NCI-H82 treated with DMSO at 0.1 percent for 48 hours (cell line): ENCODE results near the gene STIMATE.
A peak's percentile ranks its signal among the peaks of the same experiment; 100 is the strongest.

Experiments
- DNase-seq: peaks from one replicate; lab custom pipeline; 2025; ENCODE audit not compliant: unreplicated experiment; lab: John Stamatoyannopoulos, UW

STIMATE gene

DNA sequence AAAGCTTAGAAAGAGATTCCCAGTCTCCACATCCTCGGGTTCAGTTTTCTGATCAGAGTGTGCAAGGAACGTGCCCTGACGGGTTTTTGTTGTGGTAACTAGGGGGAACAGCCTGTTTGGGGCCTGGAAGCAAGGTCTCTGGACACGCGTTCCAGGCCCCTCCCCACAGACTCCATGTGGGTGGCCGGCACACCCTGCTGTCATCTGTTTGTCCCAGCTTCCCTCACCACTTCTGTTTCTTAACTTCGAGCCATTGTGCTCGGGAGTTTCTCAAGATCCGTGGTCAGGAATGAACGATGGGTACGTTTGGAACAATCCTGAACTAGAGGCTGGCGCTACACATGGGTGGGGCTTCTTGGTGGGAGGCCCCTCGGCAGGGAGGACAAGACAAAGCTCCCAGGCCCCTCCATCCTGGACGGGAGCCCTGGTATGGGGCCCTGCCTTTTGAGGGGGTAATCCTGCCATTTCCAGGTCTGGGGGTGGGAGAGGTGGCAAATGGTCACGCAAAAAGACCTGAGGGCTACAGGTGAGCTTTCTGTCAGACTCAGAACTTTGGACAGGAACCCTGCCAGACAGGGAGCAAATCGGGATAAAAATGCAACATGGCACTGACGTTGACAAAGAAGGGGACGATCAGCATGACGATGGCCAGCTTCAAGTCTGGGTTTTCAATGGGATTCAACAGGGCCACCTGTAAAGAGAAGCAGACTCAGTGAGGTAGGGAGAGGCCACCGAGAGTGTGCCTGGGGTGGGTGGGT, 54.1 kb downstream of the STIMATE start:
- DNase-seq: no peak

DNA sequence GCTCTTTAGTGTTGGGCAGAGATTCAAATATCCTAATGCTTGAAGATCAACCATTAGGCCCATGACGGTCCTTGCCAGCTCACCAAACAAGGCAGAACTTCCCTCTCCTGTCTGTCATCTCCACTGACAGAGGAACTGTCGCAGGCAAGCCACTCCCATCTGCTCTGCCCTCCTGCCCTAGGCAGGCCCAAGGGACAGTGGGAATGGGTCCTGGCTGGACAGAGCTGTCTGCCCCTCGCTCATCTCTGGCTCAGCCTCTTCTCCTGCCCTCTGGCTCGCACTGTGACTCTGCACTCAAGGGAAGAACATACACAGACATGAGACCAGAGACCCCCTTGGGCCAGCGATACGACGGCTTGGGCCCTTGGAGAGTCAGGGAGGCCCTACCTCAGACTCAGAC, 54.9 kb downstream of the STIMATE start:
- DNase-seq: no peak

DNA sequence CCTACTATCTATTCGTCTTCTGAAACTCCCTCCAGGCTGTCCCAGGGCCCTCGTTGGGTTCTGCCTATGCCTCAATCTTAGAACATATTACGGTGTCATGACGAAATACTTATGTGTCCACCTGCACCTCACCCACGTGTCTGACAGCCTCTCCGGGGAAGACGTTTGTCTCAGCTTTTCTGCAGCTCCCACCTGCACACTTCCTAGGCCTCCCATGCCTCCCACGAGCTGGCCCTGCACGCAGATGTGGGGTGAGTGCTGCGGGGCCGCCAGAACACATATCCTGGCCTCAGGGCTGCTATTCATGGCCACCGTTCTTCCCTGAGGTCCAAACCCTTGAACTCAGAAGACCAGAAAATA, 55.4 kb downstream of the STIMATE start:
- DNase-seq: no peak

DNA sequence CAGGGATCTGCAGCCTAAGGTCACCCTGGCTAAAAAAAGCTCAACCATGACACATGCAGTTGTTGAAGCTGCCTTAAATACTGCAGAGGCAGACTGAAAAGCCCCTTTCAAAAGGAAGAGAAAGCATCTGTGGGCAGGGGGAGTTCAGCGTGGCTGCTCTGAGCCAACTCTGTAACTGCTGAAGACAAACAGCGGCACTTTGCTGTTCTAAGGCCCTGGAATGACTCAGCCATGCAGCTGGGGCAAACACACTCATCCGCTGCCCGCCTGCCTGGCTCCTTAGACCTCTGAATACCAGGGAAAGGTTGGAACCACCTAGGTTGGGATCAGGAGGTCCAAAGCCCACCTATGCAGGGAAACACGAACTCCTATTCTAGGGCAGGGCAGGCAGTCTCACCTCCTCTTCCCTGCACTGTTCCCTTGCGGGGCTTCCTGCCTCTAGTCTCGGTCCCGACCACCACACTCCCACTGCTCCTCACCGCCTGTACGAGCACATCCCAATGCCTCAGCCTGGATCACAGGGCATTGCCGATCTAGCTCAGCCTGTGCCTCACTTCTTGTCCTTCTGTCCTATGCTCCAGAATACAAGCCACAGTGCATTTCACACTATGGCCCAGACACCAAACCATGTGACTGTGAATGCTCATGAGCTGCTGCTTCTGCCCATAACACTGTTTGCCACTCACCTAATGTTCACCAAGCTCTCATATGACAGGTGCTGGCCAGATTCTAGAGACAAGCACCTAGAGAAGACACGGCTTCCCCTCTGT, 56.0 kb downstream of the STIMATE start:
- no peak for DNase-seq

DNA sequence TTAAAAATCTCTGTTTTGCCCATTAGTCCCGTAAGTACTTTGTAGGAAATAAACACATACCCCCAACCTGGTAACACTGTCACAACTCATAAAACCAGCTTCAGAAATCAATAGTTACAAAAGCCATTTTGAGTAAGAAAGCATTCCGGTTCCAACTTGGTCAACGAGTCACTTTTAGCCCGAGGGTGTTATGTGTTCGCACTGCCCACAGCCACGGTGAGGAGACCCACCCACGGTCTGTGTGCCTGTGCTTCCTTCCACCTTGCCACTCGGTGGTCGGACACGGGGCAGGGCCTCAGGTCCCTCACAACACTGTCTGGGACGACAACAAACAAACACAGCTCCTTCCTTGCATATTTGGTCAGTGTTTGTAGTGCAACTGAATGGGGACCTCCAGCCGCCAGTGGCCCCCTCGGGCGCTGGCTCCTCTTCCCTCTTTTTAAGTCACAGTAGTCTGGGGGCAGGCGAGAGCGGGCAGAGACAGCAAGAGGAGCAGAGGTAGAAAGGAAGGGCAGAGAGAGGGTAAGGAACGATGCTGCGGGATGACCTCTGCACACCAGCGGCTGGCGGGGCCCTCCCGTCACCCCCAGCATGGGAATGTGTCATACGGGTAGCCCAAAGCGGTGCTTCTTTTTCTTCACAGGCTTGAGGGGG, 57.3 kb downstream of the STIMATE start:
- no peak for DNase-seq

GRCh38 chr3:52839268-52839575, 58.1 kb downstream of the STIMATE start:
- DNase-seq: no peak

- DNase-seq: no peak
Measured at GRCh38 chr3:52838561-52839267, 58.6 kb downstream of the STIMATE start.

GRCh38 chr3:52836986-52837385, 60.4 kb downstream of the STIMATE start:
- DNase-seq: no peak

DNA sequence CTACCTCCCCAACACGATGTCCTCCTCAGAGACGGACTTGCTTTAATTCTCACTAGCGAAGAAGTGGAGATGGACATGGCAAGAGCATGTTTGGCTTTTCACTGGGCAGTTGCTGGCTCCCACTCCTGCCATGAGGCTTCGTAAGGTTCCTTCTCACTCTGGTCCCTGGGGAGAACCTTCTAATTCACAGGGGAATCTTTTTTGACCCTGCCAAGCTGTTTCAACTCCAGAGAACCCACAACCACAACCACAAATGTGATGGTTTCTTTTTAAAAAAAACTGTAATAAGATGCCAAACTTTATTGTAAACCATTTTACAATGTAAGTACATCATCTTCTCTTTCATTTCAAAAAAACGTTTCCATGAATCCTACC, 60.9 kb downstream of the STIMATE start:
- DNase-seq: no peak

DNA sequence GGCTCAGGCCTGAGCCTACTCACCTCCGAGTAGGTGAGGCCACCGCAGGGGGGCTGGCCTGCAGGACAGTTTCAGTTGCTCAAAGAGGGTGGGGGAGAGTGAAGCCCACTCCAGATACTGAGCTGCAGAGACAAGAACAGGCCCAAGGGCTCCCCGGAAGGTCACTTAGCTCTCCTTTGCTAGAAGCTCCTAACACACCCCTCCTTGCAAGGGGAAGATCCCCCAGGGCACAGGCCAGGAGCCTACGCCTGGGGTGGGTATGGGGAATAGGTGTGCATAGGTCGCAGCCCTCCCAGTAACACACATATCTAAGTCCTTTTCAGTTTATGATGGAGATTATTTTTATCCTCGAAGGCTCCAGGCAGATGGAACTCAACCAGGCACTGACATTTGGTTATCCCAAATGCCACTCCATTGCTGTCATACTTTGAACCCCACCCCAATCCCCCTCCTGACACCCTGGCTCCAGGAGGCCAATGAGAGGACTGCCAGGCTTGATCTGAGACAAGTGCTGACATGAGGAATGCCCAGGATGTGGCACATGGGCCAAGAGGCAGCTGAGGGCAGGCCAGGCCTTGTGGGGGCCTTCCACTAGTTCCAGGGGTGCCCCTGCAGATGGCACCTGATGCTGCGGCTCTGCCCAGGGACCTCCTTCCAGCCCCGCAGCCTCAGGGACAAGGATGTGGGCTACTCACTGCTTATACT, 61.4 kb downstream of the STIMATE start:
- DNase-seq: no peak

- DNase-seq: peak; percentile 16
Measured at GRCh38 chr3:52834871-52835501, 62.4 kb downstream of the STIMATE start, which contains the start of gene MUSTN1. TSS of gene MUSTN1 (minus strand) at chr3:52835019. CDS start at chr3:52834948, 71 bp downstream.

GRCh38 chr3:52833202-52833601, 64.1 kb downstream of the STIMATE start:
- DNase-seq: no peak

DNA sequence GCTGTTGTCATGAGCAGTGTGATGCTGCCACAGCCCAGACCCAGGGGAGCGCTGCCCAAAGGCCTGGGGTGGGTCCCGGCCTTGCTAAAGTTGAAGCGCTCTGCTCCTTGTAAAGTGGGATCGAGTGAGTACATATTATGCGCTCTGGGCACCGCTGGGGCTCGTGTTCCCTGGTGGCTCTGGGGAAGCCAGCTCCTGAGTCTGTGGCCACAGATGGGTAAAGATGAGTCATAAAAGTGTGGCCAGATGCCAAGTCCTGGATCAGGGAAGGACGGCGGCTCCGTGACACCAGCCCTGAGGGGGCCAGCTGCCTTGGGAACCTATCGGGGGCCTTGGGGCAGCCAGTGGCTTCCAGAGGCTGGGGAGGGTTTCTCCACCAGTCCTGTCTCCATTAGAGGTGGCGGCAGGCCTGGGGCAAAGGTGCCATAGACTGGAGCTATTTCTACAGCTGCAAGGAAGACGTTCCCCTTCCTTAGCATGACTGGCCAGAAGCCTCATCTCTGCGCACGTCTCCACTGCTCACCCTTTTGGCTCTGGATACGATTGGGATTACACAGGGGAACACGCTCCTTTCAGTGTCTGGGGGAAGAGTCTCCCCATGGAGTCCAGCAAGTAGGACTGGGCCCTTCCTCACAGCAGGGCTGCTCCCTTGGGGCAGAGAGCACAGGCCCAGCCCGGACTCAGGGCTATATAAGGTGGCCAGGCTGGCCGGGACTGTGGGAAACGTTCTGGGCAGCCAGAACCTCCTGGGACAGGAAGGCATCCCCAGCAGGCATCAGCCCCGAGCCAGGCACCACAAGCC, 65.6 kb downstream of the STIMATE start:
- no peak for DNase-seq

DNA sequence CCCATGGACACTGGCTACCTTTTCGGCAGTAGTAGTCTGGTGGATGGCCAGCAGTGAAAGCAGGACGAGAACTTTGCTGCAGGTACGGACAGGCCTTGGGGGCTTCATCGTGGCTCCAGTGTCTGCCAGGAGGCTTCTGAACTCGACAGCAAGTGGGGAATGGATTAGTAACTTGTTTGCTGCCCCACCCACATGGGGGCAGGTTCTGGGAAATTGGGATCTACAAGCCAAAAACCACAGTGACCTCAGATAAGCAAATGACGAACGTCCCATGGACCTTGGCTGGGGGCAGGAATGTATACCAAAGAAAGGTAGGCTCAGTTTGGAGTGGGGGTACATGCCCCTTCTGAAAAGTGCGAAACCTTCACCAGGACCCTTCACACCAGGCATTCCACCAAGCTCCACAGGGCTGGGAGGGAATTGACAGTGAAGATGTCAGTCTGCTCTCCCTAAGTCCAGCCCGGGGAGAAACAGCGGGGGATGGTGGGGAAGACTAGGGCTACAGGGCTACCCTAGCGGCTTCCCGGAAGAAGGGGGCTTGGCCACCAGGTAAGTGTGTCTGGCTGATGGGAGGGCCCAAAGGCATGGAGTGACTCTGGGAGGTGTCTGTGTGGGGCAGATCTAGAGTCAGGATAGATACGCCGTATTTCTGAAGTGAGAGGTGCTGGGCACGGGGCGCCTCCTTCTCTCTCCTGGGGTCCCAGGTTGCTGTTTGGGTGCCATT, 66.7 kb downstream of the STIMATE start, which contains the start of gene ITIH4:
Gene ITIH4, minus strand, starts transcription at position 138 of the 724 bp plus-strand sequence. Its CDS starts 30 bp downstream, at position 108.
- no peak for DNase-seq

DNA sequence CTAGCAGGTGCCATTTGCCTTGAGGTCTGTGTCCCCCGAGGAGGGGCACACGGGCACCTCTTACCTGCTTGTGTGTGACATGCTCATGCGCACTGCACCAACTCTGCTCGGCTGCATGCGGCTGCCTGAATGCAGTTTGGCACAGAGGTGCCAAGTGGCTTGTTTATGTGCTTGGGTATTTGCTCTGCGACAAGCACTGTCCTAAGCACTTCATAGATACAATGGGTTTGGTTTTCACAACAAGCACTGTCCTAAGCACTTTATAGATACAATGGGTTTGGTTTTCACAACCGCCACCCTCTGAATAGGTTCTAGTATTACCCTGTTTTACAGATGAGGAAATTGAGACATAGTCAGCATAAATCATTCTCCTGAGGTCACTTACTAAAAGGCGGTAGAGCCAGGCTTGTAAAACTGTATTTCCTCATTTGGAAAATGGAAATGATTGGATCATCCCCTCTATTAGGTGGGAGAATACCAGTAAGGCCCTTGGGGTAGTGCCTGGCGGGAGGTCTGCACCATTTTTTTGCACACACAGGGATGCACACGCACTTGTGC, 67.4 kb downstream of the STIMATE start:
- no peak for DNase-seq

DNA sequence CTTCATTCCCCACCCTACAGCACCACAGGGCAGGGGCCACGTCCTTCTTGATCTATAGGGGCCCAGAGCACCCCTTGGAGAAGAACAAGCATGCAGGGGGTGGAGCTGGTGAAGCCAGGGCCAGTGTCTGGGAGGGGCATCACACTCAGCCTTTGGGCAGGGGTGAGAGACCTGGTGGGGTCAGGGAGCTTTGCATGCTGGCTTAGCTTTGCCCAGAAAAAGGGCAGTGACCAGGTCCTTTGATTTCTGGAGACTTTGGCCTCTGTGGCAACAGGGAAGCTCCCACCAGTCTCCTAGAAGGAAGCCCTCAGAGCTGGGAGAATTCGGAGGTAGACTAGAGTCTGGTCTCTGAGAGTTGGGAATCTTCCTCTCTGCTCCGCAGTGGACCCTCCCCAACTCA, 67.9 kb downstream of the STIMATE start:
- DNase-seq: no peak

GRCh38 chr3:52827866-52828376, 69.4 kb downstream of the STIMATE start:
- DNase-seq: no peak

DNA sequence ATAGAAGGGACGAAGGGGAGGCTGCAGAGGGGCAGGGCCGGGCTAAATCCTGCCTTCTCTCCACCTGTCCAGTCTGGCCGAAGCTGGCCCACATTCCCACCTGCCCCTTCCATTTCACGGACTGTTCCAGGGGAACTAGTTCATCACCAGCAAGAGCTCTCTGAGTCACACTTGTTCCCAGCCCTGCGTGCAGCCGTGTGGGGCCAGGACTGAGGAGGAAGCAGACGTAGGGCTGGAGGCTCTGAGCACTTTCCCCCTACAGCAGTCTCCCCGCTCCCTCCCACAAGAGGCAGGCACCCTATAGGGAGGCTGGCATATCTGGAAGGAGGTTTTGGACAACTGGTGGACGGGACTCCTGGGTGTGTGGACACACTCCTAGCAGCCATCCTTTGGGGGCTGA, 69.9 kb downstream of the STIMATE start:
- DNase-seq: no peak
